Upper lobe of left lung (tissue), 4 donors: ENCODE data around the gene CLIP4.

Experiments
- EP300 ChIP-seq, 4 donors: sonication (generic); formaldehyde crosslinking; IDR thresholded peaks; one replicate each; pipeline ENCODE4 v1.5.1; 2017; ENCODE audit warnings: antibody characterized with exemption in 4 of 4, control low read depth in 2 of 4
- POLR2A ChIP-seq, 4 donors: fragments of 450-650 bp; IDR thresholded peaks; one replicate each; pipeline ENCODE4 v1.5.1; 2016 to 2017; ENCODE audit warnings: antibody characterized with exemption in 4 of 4, mild to moderate bottlenecking in 2 of 4
- TF ChIP-seq, protein P1 (sequence below), 6 experiments: fragments of 450-650 bp in 4 of 6; fragments of 200-600 bp in 2 of 6; sonication (generic) in 2 of 6; IDR thresholded peaks; one replicate each; pipeline ENCODE4 v1.5.1; 2016 to 2019; ENCODE audit warnings: antibody characterized with exemption in 6 of 6

DNA sequence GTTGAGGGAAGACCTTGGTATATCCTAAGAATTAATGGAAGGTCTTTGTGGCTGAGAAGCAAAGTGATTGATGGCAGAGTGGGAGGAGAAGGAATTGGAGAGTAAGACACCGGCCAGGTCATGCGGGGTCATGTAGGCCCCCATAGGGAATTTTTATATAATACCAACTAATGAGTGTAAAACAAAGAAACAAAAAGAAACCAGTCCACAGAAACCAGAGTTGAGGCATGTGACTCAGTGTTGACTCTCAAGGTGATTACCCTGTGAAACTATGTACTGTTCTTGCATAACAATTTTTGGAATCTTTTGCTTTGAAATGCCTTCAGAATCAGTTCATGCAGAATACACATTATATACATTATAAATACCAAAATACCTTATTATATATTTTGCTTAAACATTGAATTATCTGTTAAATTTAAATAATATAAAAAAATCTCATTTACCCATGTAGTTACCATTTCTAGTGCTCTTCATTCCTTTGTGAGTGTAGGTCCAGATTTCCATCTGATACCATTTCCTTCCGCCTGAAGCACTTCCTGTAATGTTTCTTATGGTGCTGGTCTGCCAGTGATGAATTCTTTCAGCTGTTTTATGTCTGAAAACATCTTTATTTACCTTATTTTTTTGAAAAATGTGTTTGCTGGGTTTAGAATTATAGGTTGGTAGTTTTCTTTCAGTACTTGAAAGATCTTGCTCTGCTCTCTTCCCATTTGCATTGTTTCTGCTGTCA, 8.6 kb downstream of the CLIP4 start:
- TF ChIP-seq, protein P1, sequence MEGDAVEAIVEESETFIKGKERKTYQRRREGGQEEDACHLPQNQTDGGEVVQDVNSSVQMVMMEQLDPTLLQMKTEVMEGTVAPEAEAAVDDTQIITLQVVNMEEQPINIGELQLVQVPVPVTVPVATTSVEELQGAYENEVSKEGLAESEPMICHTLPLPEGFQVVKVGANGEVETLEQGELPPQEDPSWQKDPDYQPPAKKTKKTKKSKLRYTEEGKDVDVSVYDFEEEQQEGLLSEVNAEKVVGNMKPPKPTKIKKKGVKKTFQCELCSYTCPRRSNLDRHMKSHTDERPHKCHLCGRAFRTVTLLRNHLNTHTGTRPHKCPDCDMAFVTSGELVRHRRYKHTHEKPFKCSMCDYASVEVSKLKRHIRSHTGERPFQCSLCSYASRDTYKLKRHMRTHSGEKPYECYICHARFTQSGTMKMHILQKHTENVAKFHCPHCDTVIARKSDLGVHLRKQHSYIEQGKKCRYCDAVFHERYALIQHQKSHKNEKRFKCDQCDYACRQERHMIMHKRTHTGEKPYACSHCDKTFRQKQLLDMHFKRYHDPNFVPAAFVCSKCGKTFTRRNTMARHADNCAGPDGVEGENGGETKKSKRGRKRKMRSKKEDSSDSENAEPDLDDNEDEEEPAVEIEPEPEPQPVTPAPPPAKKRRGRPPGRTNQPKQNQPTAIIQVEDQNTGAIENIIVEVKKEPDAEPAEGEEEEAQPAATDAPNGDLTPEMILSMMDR (IDR thresholded peaks at IDR 0.05), result no peak
- no peak for TF ChIP-seq EP300 (IDR thresholded peaks at IDR 0.05)
- TF ChIP-seq POLR2A (IDR thresholded peaks at IDR 0.05), result no peak
